Osteocyte (in vitro differentiated cells): Measurements from ENCODE around the gene DICER1. TPM values are rescaled to one million over a fixed set of nuclear protein-coding genes. Genes with fewer than 3 reads are reported as not detected.

Source experiments
- DNase-seq: peaks from one replicate; pipeline ENCODE4 v3.0.0; 2021; ENCODE audit warnings: mixed read lengths; ENCODE audit not compliant: unreplicated experiment; ENCODE audit errors: extremely low spot score
- H3K27ac Mint-ChIP-seq: one replicate; pipeline ENCODE4 v1.8.0; 2021; ENCODE audit warnings: mild to moderate bottlenecking, mixed read lengths; ENCODE audit not compliant: unreplicated experiment
- H3K27me3 Mint-ChIP-seq: one replicate; pipeline ENCODE4 v1.8.0; 2021; ENCODE audit warnings: mixed read lengths; ENCODE audit not compliant: unreplicated experiment
- H3K36me3 Mint-ChIP-seq: one replicate; pipeline ENCODE4 v1.8.0; 2021; ENCODE audit warnings: mixed read lengths; ENCODE audit not compliant: unreplicated experiment
- H3K4me1 Mint-ChIP-seq: one replicate; pipeline ENCODE4 v1.8.0; 2021; ENCODE audit warnings: mixed read lengths; ENCODE audit not compliant: unreplicated experiment
- H3K4me3 Mint-ChIP-seq: one replicate; pipeline ENCODE4 v1.8.0; 2021; ENCODE audit warnings: mild to moderate bottlenecking, moderate library complexity, mixed read lengths; ENCODE audit not compliant: unreplicated experiment
- H3K9me3 Mint-ChIP-seq: one replicate; pipeline ENCODE4 v1.8.0; 2021; ENCODE audit warnings: mixed read lengths; ENCODE audit not compliant: unreplicated experiment
- CTCF ChIP-seq: fragments of 200-600 bp; sonication (generic); IDR thresholded peaks from 2 replicates; pipeline ENCODE4 v1.5.0; 2021; ENCODE audit warnings: antibody characterized with exemption, mild to moderate bottlenecking, moderate library complexity
- total RNA-seq: library from RNA; stranded (reverse); gene quantifications from 2 replicates; pipeline ENCODE4 v1.2.1, GENCODE V29; 2021

The DICER1 gene
- total RNA-seq, 1 donor from 2014 or later, result 55.9 TPM

GRCh38 chr14:95190346-95190840, 33.1 kb upstream of the DICER1 start:
- Mint-ChIP-seq H3K27ac (no peak overlapping the region), H3K27me3 (no peaks in the 10 kb centered on the region), H3K9me3 (peaks cover 10% of the 10 kb centered on the region), H3K4me3 (no peak overlapping the region), H3K36me3 (peaks cover 6% of the 10 kb centered on the region), H3K4me1 (peaks cover 7% of the 10 kb centered on the region)
- DNase-seq, result no peak
- TF ChIP-seq CTCF, result no peak

GRCh38 chr14:95189367-95190132, 32.2 kb upstream of the DICER1 start:
- Mint-ChIP-seq H3K4me1 (peaks cover 13% of the 10 kb centered on the region), H3K27me3 (no peaks in the 10 kb centered on the region), H3K4me3 (no peak overlapping the region), H3K36me3 (peaks cover 6% of the 10 kb centered on the region), H3K27ac (no peak overlapping the region), H3K9me3 (peaks cover 10% of the 10 kb centered on the region)
- DNase-seq, result no peak
- no peak for TF ChIP-seq CTCF

GRCh38 chr14:95188380-95188779, 31.1 kb upstream of the DICER1 start:
- no peak overlapping the region for H3K4me3 Mint-ChIP-seq
- H3K36me3 Mint-ChIP-seq, result peaks cover 6% of the 10 kb centered on the region
- TF ChIP-seq CTCF, result no peak
- H3K27me3 Mint-ChIP-seq, result no peaks in the 10 kb centered on the region
- no peak for DNase-seq
- peaks cover 10% of the 10 kb centered on the region for H3K9me3 Mint-ChIP-seq
- H3K4me1 Mint-ChIP-seq, result peaks cover 22% of the 10 kb centered on the region
- H3K27ac Mint-ChIP-seq, result no peak overlapping the region

GRCh38 chr14:95185767-95186392, 28.6 kb upstream of the DICER1 start:
- Mint-ChIP-seq H3K27me3 (no peaks in the 10 kb centered on the region), H3K4me1 (peaks cover 28% of the 10 kb centered on the region), H3K9me3 (peaks cover 10% of the 10 kb centered on the region), H3K36me3 (peaks cover 7% of the 10 kb centered on the region), H3K27ac (no peak overlapping the region), H3K4me3 (no peak overlapping the region)
- no peak for DNase-seq
- no peak for TF ChIP-seq CTCF
